SU-DHL-6 (cell line): ENCODE measurements around the gene KDM6A.

Source experiments
- H2AFZ ChIP-seq: fragments of 200-600 bp; sonication (generic); 2 replicates; pipeline ENCODE4 v1.6.1; 2014; ENCODE audit warnings: low read depth, mild to moderate bottlenecking, moderate library complexity, mixed read lengths, antibody characterized with exemption, low read length; ENCODE audit not compliant: severe bottlenecking
- H3F3A ChIP-seq: fragments of 200-600 bp; shearing (Covaris generic); 2 replicates; pipeline ENCODE4 v1.6.0; 2016; ENCODE audit warnings: antibody characterized with exemption, mild to moderate bottlenecking; ENCODE audit not compliant: insufficient read depth
- H3K27ac ChIP-seq: fragments of 200-600 bp; sonication (generic); 2 replicates; pipeline ENCODE4 v1.5.1; 2016; ENCODE audit warnings: low read depth, mild to moderate bottlenecking, low read length, moderate library complexity, mixed read lengths
- H3K27me3 ChIP-seq: fragments of 200-600 bp; sonication (generic), shearing (Covaris generic); 2 replicates; pipeline ENCODE4 v1.6.0; 2014; ENCODE audit warnings: mild to moderate bottlenecking, low read length
- H3K36me3 ChIP-seq: fragments of 200-600 bp; sonication (generic); 2 replicates; pipeline ENCODE4 v1.6.1; 2014; ENCODE audit warnings: mild to moderate bottlenecking, low read length, mixed read lengths
- H3K4me2 ChIP-seq: fragments of 300-600, 200-600 bp; shearing (Covaris generic), sonication (generic); 2 replicates; pipeline ENCODE4 v1.6.0; 2014; ENCODE audit warnings: low read length, low read depth, mild to moderate bottlenecking; ENCODE audit not compliant: poor library complexity, severe bottlenecking
- H3K4me3 ChIP-seq: fragments of 200-600 bp; sonication (generic); 2 replicates; pipeline ENCODE4 v1.5.1; 2014; ENCODE audit warnings: antibody characterized with exemption, low read length, mild to moderate bottlenecking, mixed read lengths; ENCODE audit not compliant: insufficient read depth, poor library complexity, severe bottlenecking
- H3K79me2 ChIP-seq: fragments of 200-600 bp; sonication (generic); 2 replicates; pipeline ENCODE4 v1.6.1; 2014; ENCODE audit warnings: mild to moderate bottlenecking, low read length, moderate library complexity; ENCODE audit not compliant: insufficient read depth
- H3K9ac ChIP-seq: fragments of 200-600 bp; sonication (generic); 2 replicates; pipeline ENCODE4 v1.7.0; 2014; ENCODE audit warnings: mild to moderate bottlenecking, low read length
- H3K9me2 ChIP-seq: fragments of 200-600 bp; sonication (generic); replicated peaks from 2 replicates; pipeline ENCODE4 v1.6.1; 2014; ENCODE audit warnings: low read length; ENCODE audit not compliant: insufficient read depth
- H3K9me3 ChIP-seq: fragments of 200-600 bp; sonication (generic); 2 replicates; pipeline ENCODE4 v1.6.1; 2014; ENCODE audit warnings: low read length, mixed read lengths; ENCODE audit not compliant: insufficient read depth
- H4K20me1 ChIP-seq: fragments of 200-600 bp; sonication (generic); 2 replicates; pipeline ENCODE4 v1.6.1; 2014; ENCODE audit warnings: low read depth, mild to moderate bottlenecking, antibody characterized with exemption, low read length, moderate library complexity, mixed read lengths
- CTCF ChIP-seq: fragments of 200-600 bp; sonication (generic); IDR thresholded peaks from one replicate; pipeline ENCODE4 v1.5.1; 2017; ENCODE audit warnings: antibody characterized with exemption, mild to moderate bottlenecking, low read length, moderate library complexity; ENCODE audit not compliant: insufficient read depth, poor library complexity, severe bottlenecking
- EZH2phosphoT487 ChIP-seq: fragments of 200-600 bp; sonication (generic), shearing (Covaris generic); conservative IDR thresholded peaks from 2 replicates; pipeline ENCODE4 v1.6.1; 2018; ENCODE audit warnings: mild to moderate bottlenecking, antibody characterized with exemption, low read length, moderate library complexity, mixed read lengths

The KDM6A gene

GRCh38 chrX:44904542-44905115, 31.6 kb downstream of the KDM6A start:
- H2AFZ ChIP-seq = no peak overlapping the region
- no peaks in the 10 kb centered on the region for H3K9me2 ChIP-seq
- H3K27ac ChIP-seq = peak overlapping the region; percentile 50
- no peak for TF ChIP-seq EZH2phosphoT487
- no peaks in the 10 kb centered on the region for H3K36me3 ChIP-seq
- H3K79me2 ChIP-seq = peaks cover 99% of the 10 kb centered on the region
- no peaks in the 10 kb centered on the region for H3K9me3 ChIP-seq
- peaks cover 9% of the 10 kb centered on the region; the same call in 1 of the 2 replicates for H3F3A ChIP-seq
- no peaks in the 10 kb centered on the region for H3K27me3 ChIP-seq
- 0 out of 2 replicates have a peak, but pooled peaks cover 7% of the 10 kb centered on the region for H4K20me1 ChIP-seq
- H3K4me3 ChIP-seq = no peak overlapping the region
- H3K4me2 ChIP-seq = peak overlapping the region; percentile 78
- 0 out of 2 replicates have a peak overlapping the region, but pooled peaks have one; percentile 6 for H3K9ac ChIP-seq

GRCh38 chrX:44906041-44906440, 33.1 kb downstream of the KDM6A start:
- no peaks in the 10 kb centered on the region for H3K9me2 ChIP-seq
- H3K79me2 ChIP-seq = peaks cover 93% of the 10 kb centered on the region
- no peak overlapping the region; the same call in 1 of the 2 replicates for H3K9ac ChIP-seq
- no peak for TF ChIP-seq EZH2phosphoT487
- TF ChIP-seq CTCF = no peak
- H2AFZ ChIP-seq = no peak overlapping the region
- 0 out of 2 replicates have a peak, but pooled peaks cover 4% of the 10 kb centered on the region for H4K20me1 ChIP-seq
- H3K4me3 ChIP-seq = no peak overlapping the region
- H3K27me3 ChIP-seq = no peaks in the 10 kb centered on the region
- H3K36me3 ChIP-seq = no peaks in the 10 kb centered on the region
- no peaks in the 10 kb centered on the region for H3K9me3 ChIP-seq
- H3K4me2 ChIP-seq = peak overlapping the region; percentile 78
- peak overlapping the region; percentile 50 for H3K27ac ChIP-seq
- peaks cover 9% of the 10 kb centered on the region; the same call in 1 of the 2 replicates for H3F3A ChIP-seq

DNA sequence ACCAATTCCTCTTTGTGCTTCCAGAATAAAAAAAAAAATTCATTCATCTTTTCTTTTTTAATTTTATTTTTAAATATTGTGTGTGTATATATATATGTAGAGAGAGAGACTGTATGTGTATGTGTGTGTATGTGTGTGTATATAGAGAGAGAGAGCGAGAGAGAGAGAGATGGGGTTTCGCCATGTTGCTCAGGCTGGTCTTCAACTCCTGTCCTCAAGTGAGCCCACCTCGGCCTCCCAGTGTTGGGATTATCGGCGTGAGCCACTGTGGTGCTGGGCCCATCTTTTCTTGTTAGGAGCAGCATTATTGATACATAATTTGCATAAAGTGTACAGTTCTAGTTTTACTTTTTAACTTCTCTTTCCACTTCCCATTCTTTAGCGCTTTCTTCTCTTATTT, 33.6 kb downstream of the KDM6A start:
- Histone ChIP-seq H3K9me2 (no peaks in the 10 kb centered on the region), H3K27ac (peak overlapping the region; percentile 50), H3K79me2 (peaks cover 89% of the 10 kb centered on the region), H3K9ac (peak overlapping the region; percentile 28; the same call in 1 of the 2 replicates), H2AFZ (no peak overlapping the region), H3K4me2 (peak overlapping the region; percentile 78), H3K4me3 (peak overlapping the region; percentile 32), H3K9me3 (no peaks in the 10 kb centered on the region), H3F3A (peaks cover 9% of the 10 kb centered on the region; the same call in 1 of the 2 replicates), H4K20me1 (0 out of 2 replicates have a peak, but pooled peaks cover 4% of the 10 kb centered on the region), H3K36me3 (no peaks in the 10 kb centered on the region), H3K27me3 (no peaks in the 10 kb centered on the region)
- TF ChIP-seq EZH2phosphoT487 (no peak), CTCF (no peak)

DNA sequence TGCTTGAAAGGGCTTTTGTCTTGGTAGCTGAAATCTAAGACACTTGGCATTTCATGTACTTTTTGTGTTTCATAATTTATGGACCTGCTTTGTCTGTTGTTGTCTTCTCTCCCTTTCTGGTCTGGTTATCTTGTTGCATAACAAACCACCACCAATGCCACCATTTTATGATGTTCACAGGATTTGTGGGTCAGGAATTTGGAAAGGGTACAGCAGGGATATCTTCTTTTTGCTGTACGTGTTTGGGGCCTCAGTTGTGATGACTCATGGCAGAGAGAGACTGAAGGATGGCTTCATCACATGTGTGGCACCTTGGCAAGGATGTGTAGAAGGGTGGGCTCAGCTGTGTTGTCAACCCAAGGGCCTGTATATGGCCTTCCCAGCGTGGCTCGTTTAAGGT, 35.2 kb downstream of the KDM6A start:
- Histone ChIP-seq H3K4me2 (no peak overlapping the region), H3K27ac (no peak overlapping the region), H3K4me3 (no peak overlapping the region), H3K79me2 (peaks cover 84% of the 10 kb centered on the region), H2AFZ (no peak overlapping the region), H3K9me2 (no peaks in the 10 kb centered on the region), H3K9ac (no peak overlapping the region), H3K36me3 (no peaks in the 10 kb centered on the region), H3K27me3 (no peaks in the 10 kb centered on the region), H4K20me1 (0 out of 2 replicates have a peak, but pooled peaks cover 4% of the 10 kb centered on the region), H3F3A (peaks cover 9% of the 10 kb centered on the region; the same call in 1 of the 2 replicates), H3K9me3 (no peaks in the 10 kb centered on the region)
- TF ChIP-seq EZH2phosphoT487 (no peak), CTCF (no peak)
